ENCODE data around the gene MAJIN.

MAJIN gene

GRCh38 chr11:64892411-64892831 is 79.5 kb downstream of the MAJIN start:
- no peak for DNase-seq (ENCODE audit: low spot score)

- DNase-seq (ENCODE audit: low spot score), result no peak
Measured at GRCh38 chr11:64891880-64892279, 80.0 kb downstream of the MAJIN start.

- DNase-seq (ENCODE audit: low spot score), result no peak
Measured at GRCh38 chr11:64891215-64891848, 80.6 kb downstream of the MAJIN start.

GRCh38 chr11:64890522-64890939 is 81.4 kb downstream of the MAJIN start:
- DNase-seq (ENCODE audit: low spot score), result no peak

- no peak for DNase-seq (ENCODE audit: low spot score)
Measured at GRCh38 chr11:64888729-64889511, 83.0 kb downstream of the MAJIN start.

- no peak for DNase-seq (ENCODE audit: low spot score)
Measured at GRCh38 chr11:64888406-64888728, 83.5 kb downstream of the MAJIN start.

Measured in CD4-positive, alpha-beta T cell treated with Interleukin-6 at 100 ng/mL for 8 hours (primary cell).